BLaER1 (cell line): ENCODE data around the gene SEMA5A.

ENCODE experiments used
- H3K27ac ChIP-seq: shearing (Covaris generic); formaldehyde crosslinking; 2 replicates; pipeline ENCODE4 v1.8.1; 2022
- H3K27me3 ChIP-seq: shearing (Covaris generic); formaldehyde crosslinking; 2 replicates; pipeline ENCODE4 v1.8.1; 2022
- H3K36me3 ChIP-seq: shearing (Covaris generic); formaldehyde crosslinking; 2 replicates; pipeline ENCODE4 v1.8.1; 2022
- H3K4me1 ChIP-seq: shearing (Covaris generic); formaldehyde crosslinking; 2 replicates; pipeline ENCODE4 v1.8.1; 2022
- H3K4me2 ChIP-seq: shearing (Covaris generic); formaldehyde crosslinking; 2 replicates; pipeline ENCODE4 v1.8.1; 2022
- H3K4me3 ChIP-seq: shearing (Covaris generic); formaldehyde crosslinking; 2 replicates; pipeline ENCODE4 v1.8.1; 2022
- H3K9ac ChIP-seq: shearing (Covaris generic); formaldehyde crosslinking; 2 replicates; pipeline ENCODE4 v1.8.1; 2022
- H3K9me3 ChIP-seq: shearing (Covaris generic); formaldehyde crosslinking; 2 replicates; pipeline ENCODE4 v1.8.1; 2022
- H4K20me1 ChIP-seq: shearing (Covaris generic); formaldehyde crosslinking; 2 replicates; pipeline ENCODE4 v1.8.1; 2022
- Cebpa-rat ChIP-seq: shearing (Covaris generic); IDR thresholded peaks from 2 replicates; pipeline ENCODE4 v1.8.1; 2022

SEMA5A gene

DNA sequence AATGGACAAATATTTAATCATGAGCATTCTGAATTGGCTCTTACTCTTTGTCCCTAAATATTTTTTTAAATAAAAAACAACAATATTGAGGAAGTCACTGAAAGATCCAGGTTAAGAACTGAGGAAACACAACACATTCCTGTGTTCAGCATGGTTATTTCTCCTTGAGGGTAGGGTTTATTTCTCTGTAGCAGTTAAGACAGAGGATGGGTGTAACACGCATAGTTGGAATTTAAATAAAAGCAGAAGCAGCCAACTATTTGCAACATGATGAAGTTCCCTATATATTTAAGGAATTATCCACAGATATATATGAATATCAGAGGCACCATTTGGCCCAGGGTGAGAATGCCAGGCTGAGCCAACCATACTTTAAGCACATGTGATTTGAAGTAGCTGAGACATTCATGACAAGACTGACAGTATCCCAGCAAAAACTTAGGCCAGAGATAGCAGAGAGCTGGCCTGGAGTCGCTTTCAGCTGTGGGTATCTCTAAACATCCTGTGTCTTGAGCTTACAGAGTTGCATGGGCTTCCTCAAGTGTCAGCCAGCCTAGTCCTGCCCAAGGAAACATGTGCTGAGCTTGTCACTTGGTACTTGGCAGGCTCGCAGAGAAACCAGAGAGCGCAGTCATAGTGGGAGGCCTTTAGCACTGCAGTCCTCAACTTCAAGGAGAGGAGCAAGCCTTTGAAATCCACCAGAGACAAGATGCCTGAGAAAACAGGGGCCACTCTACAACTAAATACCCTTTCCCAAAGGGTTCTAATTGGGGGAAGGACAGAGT, 43.6 kb downstream of the SEMA5A start:
- H3K4me2 ChIP-seq: no peak overlapping the region
- no peaks in the 10 kb centered on the region for H3K9me3 ChIP-seq
- H3K27ac ChIP-seq: no peak overlapping the region
- H3K9ac ChIP-seq: no peak overlapping the region
- TF ChIP-seq Cebpa-rat: no peak
- no peak overlapping the region for H3K4me3 ChIP-seq
- no peaks in the 10 kb centered on the region for H3K4me1 ChIP-seq
- no peaks in the 10 kb centered on the region for H4K20me1 ChIP-seq
- H3K27me3 ChIP-seq: no peaks in the 10 kb centered on the region
- H3K36me3 ChIP-seq: no peaks in the 10 kb centered on the region

DNA sequence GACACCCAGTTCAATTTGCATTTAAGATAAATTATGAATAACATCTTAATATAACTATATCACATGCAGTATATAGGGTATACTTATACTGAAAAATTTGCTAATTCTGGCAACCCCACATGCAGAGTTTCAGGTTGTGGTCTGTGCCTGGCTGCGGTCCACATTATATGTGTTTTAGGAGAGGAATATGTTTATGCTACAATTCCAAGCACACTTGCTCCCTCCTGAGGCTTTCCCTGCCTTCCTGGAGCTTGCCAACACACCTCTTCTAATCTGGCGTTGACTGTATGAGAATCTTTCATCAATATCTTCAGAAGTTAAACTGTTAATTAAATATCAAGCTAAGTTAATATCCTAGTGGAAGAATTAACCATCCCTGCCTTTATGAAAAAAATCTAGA, 45.2 kb downstream of the SEMA5A start:
- H3K4me2 ChIP-seq: no peak overlapping the region
- no peak overlapping the region for H3K27ac ChIP-seq
- H3K9ac ChIP-seq: no peak overlapping the region
- no peaks in the 10 kb centered on the region for H3K4me1 ChIP-seq
- TF ChIP-seq Cebpa-rat: no peak
- H3K9me3 ChIP-seq: no peaks in the 10 kb centered on the region
- H3K36me3 ChIP-seq: no peaks in the 10 kb centered on the region
- no peaks in the 10 kb centered on the region for H4K20me1 ChIP-seq
- H3K4me3 ChIP-seq: no peak overlapping the region
- H3K27me3 ChIP-seq: no peaks in the 10 kb centered on the region

DNA sequence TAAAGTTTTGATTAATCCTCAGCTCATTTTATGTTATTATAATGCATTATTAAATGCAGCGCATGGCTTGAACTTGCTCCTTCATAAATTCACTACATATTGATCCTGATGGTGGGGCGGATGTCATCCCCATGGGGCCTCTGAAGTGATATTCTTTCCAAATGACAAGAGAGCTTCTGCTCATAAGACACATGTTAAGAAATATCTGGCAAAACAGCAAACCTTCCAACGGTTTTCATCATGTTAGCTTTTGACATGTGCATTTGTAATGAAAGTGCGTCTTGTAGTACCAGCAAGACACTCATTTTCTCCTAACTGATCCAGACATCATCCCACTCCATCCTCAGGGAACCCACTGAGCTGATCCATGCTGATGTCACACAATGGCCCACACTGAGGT, 45.7 kb downstream of the SEMA5A start:
- Histone ChIP-seq H3K9ac (no peak overlapping the region), H3K4me1 (no peaks in the 10 kb centered on the region), H3K27me3 (no peaks in the 10 kb centered on the region), H3K36me3 (no peaks in the 10 kb centered on the region), H3K27ac (no peak overlapping the region), H3K4me2 (no peak overlapping the region), H4K20me1 (no peaks in the 10 kb centered on the region), H3K9me3 (no peaks in the 10 kb centered on the region), H3K4me3 (no peak overlapping the region)
- TF ChIP-seq Cebpa-rat: no peak

DNA sequence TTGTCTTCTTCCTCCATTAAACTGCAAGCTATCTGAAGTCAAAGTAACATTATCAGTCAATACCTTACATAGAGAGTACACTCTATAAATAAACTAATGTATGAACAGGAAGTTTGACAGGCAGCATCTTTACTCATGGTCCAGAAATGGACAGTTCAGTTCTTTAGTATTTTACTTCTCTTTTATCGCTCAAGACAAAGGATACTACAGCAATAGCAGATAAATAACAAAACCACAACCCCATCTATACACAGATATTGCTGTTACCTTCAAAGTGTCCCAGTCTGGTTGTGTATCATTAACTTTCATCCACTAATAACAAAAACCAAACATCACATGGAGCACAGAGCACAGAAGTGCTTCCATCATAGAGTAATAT, 46.4 kb downstream of the SEMA5A start:
- H4K20me1 ChIP-seq: no peaks in the 10 kb centered on the region
- no peak overlapping the region for H3K27ac ChIP-seq
- no peak for TF ChIP-seq Cebpa-rat
- H3K4me1 ChIP-seq: no peaks in the 10 kb centered on the region
- H3K4me2 ChIP-seq: no peak overlapping the region
- H3K36me3 ChIP-seq: no peaks in the 10 kb centered on the region
- H3K9ac ChIP-seq: no peak overlapping the region
- no peaks in the 10 kb centered on the region for H3K27me3 ChIP-seq
- H3K9me3 ChIP-seq: no peaks in the 10 kb centered on the region
- no peak overlapping the region for H3K4me3 ChIP-seq

DNA sequence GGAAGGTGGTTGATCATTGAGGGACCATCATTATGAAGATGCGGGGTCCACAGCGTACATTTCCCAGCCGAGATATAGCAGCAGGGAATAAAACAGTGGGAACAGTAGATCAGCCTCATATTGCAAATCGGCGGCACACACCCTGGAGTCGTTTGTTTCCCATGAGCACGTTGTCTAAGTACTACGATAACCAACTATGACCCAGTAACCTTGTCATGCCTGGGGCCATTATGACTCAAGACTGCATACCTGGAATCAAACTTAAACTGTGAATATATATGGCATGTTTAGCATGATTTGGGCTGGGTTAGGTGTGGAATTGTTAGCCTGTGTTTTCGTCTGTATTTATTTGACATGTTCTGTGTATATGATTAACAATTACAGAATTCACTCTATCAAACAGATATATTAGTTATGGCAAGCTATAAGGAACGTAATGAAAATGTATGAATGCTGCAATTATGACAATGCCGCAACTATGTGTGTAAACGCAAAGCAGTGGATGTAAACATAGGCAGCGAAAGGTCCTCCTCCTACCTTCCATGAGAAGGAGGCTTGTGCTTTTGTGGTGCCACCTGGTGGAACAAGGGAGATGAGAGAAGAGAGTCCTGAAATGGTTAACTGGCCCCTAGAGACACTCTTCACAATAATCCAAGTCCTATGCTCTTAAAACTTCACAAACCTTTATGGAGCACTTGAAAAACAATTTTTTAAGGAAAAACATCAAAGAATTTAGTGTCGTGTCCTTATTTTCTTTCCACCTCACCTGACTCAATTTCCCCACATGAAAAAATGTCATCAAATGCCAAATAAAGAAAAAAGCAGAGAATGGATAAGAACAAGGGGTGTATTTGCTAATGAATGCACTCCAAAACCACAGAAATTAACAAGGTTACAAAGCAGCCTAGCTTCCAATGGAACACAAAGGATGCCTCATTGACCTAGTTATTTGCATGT, 47.1 kb downstream of the SEMA5A start:
- Histone ChIP-seq H3K4me3 (no peak overlapping the region), H3K4me2 (no peak overlapping the region), H3K9me3 (no peaks in the 10 kb centered on the region), H3K4me1 (no peaks in the 10 kb centered on the region), H3K27me3 (no peaks in the 10 kb centered on the region), H3K36me3 (no peaks in the 10 kb centered on the region), H3K27ac (no peak overlapping the region), H4K20me1 (no peaks in the 10 kb centered on the region), H3K9ac (no peak overlapping the region)
- TF ChIP-seq Cebpa-rat: no peak

DNA sequence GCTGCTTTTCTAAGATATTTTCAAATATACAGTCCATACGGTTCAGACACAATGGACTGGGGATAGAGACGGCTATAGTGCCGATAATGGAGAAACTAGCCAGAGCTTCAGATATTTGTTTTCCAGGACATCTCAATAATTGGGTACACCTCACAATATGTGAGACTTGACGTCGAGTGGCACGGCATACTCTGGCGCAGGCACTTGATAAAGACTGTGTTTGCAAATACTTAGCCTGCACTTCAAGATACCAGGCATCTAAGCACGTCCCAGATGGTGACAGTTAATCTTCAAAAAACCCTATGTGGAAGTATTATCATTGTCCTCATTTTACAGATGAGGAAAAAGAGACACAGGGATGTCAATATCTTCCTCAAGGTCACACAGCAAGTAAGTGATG, 48.5 kb downstream of the SEMA5A start:
- Histone ChIP-seq H3K36me3 (no peaks in the 10 kb centered on the region), H3K27me3 (no peaks in the 10 kb centered on the region), H3K9ac (no peak overlapping the region), H3K4me2 (no peak overlapping the region), H3K4me3 (no peak overlapping the region), H3K9me3 (no peaks in the 10 kb centered on the region), H3K4me1 (no peaks in the 10 kb centered on the region), H3K27ac (no peak overlapping the region), H4K20me1 (no peaks in the 10 kb centered on the region)
- no peak for TF ChIP-seq Cebpa-rat

DNA sequence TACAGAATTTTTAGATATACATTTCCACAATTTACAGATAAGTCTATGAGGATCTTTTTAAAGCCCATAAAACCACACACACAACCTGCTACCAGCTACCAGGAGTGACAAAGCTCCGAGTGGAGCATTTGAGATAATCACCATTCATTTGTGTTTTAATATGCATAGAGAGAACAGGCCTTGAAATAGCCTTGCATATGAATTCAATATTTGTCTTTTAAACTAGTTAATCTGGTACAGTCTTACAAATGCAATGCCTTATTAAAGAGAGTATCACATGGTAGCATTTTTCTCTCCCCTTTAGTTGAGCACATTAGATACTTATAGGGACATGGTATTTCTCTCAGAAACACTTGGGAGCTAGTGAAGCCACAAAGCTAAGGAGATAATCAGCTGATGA, 49.1 kb downstream of the SEMA5A start:
- Histone ChIP-seq H3K9ac (no peak overlapping the region), H4K20me1 (no peaks in the 10 kb centered on the region), H3K4me3 (no peak overlapping the region), H3K27ac (no peak overlapping the region), H3K4me2 (no peak overlapping the region), H3K4me1 (no peaks in the 10 kb centered on the region), H3K27me3 (no peaks in the 10 kb centered on the region), H3K9me3 (no peaks in the 10 kb centered on the region), H3K36me3 (no peaks in the 10 kb centered on the region)
- no peak for TF ChIP-seq Cebpa-rat

DNA sequence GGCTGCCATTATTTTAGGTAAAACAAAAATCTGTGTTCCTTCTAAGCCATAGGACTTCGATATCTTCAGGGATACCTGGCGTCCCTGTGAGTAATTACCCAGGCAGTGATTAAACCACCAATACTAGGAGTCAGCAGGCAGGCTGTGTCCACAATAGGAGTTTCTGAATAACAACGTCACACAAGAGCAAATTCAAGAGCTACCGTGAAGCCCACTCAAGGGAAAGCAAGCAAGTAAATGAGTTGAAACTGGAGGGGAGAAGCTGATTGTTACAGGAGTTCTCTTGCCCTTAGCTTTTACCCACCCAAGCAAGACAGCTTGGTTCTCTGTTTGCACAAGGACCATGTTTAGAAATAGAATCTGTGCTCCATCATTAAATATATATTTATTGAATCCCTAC, 50.8 kb downstream of the SEMA5A start:
- Histone ChIP-seq H4K20me1 (no peaks in the 10 kb centered on the region), H3K36me3 (no peaks in the 10 kb centered on the region), H3K9me3 (no peaks in the 10 kb centered on the region), H3K4me2 (no peak overlapping the region), H3K27me3 (no peaks in the 10 kb centered on the region), H3K27ac (no peak overlapping the region), H3K9ac (no peak overlapping the region), H3K4me1 (no peaks in the 10 kb centered on the region), H3K4me3 (no peak overlapping the region)
- no peak for TF ChIP-seq Cebpa-rat

DNA sequence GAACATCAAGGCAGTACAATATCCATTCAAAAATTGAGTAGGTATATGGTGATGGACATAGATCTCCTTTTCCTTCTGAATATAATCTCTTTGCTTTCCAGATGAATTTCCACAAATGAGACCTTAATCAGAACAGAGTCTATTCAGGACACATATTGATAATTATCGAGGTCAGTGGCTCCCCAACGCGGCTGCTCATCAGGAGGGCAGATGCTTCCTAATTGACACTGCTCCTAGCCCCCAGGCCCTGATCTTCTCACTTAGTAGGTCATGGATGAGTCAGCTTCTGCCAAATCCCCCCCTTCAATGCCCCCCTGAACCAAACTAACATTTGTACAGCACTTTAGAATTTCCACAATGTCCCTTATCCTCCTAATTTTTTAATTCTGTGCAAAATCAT, 51.6 kb downstream of the SEMA5A start:
- H3K36me3 ChIP-seq: no peaks in the 10 kb centered on the region
- no peaks in the 10 kb centered on the region for H4K20me1 ChIP-seq
- no peak for TF ChIP-seq Cebpa-rat

DNA sequence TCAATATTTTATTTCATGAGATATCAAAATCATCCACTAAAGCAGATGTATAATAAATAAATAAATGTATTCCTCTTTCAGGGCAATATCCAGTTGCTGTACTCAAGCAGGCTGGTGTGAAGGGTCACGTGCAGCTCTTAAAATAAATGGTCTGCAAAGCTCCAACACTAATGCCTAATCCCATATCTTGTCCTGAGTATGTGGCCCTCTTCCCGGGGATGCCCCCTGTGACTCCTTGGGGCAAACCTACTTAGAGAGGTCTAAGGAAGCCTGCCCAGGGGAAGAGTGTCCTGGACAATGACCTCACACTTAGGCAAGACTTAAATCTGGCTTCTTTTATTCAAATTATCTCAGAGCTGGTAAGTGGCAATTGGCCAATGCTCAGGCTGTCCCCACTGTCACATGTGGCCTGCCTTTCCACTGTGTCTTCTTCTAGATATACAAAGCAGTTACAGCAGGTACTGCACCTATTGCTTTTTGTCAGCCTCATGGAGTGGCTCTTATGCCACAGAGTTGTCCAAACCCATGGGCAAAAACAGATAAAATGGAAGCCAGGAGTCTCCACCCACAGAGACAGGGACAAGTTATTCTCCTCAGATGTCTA, 55.3 kb downstream of the SEMA5A start:
- Histone ChIP-seq H3K9ac (no peak overlapping the region), H3K9me3 (no peaks in the 10 kb centered on the region), H4K20me1 (no peaks in the 10 kb centered on the region), H3K36me3 (no peaks in the 10 kb centered on the region), H3K27ac (no peak overlapping the region), H3K4me1 (no peaks in the 10 kb centered on the region), H3K4me3 (no peak overlapping the region), H3K4me2 (no peak overlapping the region), H3K27me3 (no peaks in the 10 kb centered on the region)
- TF ChIP-seq Cebpa-rat: no peak

More for the DNA sequence above, 51.6 kb downstream of the SEMA5A start:
- Histone ChIP-seq H3K4me1 (no peaks in the 10 kb centered on the region), H3K4me2 (no peak overlapping the region), H3K27ac (no peak overlapping the region), H3K9me3 (no peaks in the 10 kb centered on the region), H3K4me3 (no peak overlapping the region), H3K9ac (no peak overlapping the region), H3K27me3 (no peaks in the 10 kb centered on the region)
